HG03097 (cell line): ENCODE results near the gene SAG.
A peak's percentile ranks its signal among the peaks of the same experiment; 100 is the strongest.

Experiments used
- ATAC-seq: cut with Tn5 transposase; IDR thresholded peaks from one replicate; pipeline ENCODE4 v1.9.1; 2021; ENCODE audit not compliant: unreplicated experiment, low FRiP score

Gene SAG

DNA sequence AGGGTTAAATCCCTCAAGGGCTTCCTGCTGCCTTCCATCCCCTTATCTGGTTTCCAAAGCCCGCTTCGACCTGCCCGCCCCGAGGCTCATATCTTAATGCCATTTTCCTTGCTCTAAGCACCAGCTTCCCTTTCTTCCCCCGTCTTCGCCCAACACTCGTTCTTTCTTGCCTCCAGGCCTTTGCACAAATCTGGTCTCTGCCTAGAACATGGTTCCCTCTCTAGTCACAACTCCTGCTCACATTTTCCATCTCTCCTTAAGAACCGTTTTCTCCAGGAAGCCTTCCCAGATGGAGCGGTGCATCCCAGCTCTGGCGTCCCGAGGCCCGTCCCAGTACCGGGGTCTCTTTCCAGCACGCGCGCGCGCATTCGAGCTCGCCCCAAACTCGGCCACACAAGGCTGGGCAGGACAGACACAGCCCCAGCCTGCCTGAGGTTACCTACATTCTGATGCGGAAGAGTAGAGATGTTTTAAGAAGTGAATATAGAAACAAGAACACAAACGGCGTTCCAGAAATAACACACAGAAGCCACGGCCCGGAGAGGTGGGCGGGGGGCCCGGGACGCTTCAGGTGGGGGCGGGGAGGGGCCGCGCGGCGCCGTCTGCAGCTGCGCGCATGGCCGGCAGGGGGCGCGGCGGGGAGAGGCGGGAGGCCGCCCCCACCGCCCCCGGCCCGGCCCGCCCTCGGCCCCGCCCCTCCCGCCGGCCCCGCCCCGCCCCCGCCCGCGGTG, 46.3 kb downstream of the SAG start, which contains the start of gene DGKD:
DGKD (plus strand) TSS at position 726 of the 731 bp plus-strand sequence. CDS start 25 bp downstream, outside the sequence.
- peak; percentile 41 for ATAC-seq

DNA sequence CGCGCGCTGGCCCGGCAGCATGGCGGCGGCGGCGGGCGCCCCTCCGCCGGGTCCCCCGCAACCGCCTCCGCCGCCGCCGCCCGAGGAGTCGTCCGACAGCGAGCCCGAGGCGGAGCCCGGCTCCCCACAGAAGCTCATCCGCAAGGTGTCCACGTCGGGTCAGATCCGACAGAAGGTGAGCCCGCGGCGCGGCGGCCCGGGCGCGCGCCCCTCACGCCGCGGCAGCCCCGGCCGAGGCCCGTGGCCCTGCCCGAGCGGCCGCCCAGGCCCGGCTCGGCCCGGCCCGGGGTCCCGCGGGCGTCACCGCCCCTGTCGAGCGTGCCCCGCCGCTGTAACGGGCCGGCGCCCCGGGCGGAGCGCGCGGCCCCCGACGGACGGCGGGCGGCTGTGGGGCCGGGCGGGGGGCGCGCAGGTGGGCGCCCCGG, 46.9 kb downstream of the SAG start:
- no peak for ATAC-seq

DNA sequence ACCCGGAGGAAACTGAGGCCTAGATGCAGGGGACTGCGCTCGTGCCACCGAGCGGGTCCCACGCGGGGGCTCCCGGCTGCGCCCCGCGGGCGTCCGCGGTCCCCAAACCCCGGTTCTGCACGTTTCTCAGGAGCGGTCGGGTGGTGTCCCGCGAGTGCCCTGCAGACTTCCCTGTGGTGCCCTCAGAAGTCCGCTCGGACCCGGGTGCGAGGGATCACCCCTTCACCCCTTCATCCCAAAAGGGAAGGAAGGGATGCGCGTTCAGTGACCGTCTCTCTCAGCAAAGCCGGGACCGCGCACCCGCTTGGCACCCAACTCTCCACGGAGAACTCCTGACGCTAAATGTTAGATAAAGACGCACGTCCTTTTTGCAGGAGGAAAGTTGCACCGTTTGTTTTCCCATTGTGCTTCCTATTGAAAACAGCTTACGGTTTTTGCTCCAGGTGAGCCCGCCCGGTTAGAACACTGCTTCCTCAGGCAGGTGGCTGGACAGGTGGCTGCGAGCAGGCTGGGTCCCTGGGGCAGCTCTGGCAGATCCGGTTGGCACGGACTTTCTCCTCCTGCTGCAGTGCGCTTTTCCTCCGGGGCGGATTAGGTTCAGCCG, 47.5 kb downstream of the SAG start:
- no peak for ATAC-seq

DNA sequence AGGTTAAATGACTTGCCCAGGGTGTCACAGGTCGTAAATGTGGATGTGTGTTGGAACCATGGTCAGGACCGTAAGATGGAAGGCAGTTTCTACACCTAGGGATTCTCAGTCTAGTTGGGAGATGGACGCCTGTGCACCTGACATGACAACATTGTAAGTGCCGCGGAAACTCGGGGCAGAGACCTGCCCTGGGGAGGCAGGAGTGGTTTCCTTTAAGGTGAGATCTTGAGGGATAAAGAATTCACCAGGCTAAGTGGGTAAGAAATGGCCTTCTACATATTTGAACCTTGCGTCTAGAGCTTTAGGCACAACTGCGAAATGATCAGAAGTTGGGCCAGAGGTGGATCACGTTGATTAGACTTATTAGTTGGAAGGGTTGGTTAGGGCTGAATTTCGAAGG, 48.3 kb downstream of the SAG start:
- ATAC-seq, result no peak

- no peak for ATAC-seq
These were observed 49.1 kb downstream of the SAG start for GRCh38 chr2:233356546-233357308.

- ATAC-seq, result no peak
These were observed 50.7 kb downstream of the SAG start for GRCh38 chr2:233358335-233358734.

- ATAC-seq, result no peak
These were observed 51.3 kb downstream of the SAG start for GRCh38 chr2:233358947-233359346.

DNA sequence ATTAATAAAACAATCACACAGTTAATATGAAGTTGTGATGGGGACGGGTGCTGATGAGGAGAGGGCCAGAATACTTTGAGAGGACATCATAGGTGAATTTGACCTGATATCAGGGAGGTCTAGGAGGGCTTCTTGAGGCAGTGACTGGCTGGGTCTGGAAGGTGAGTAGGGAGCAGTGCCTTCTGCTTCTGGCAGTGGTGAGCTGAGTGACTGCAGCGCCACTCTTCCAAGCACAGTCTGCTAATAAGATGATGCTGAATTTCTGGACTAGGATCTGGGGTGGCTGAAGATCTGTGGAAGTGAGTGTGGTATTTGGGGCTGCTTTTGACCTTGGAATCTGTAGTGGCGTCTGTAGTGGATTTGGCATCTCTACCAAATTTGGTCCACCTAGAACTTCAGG, 52.2 kb downstream of the SAG start:
- ATAC-seq, result no peak

- no peak for ATAC-seq
These were observed 53.2 kb downstream of the SAG start for GRCh38 chr2:233360771-233361176.

DNA sequence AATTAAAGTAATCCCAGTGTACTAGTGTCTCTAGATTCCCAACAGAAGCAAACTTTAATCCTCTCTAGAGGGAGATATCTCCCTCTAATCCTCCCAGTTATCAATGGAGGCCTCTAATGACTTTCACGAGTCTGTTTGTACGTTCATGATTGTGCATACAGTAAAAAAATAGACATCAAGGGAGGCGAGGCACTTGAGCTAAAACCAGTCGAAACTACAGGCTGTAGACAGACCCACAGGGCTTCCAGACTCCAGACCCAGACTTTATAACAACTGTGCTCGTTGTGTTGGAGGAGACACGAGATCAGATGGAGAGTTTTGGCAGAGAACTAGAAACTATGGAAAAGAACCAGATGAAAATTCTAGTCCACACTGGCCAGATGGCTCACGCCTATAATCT, 53.7 kb downstream of the SAG start:
- no peak for ATAC-seq

DNA sequence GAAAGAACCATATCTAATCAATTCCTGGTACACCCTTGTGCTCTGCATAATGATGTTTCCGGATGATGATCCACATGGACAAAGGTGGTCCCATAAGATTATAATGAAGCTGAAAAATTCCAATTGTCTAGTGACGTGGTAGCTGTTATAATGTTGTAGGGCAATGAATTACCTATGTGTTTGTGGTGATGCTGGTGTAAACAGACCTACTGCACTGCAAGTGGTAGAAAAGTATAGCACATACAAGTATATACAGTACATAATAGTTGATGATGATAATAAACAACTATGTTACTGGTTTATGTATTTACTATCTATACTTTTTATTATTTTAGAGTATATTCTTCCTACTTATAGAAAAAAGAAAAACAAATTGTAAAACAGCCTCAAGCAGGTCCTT, 55.1 kb downstream of the SAG start:
- no peak for ATAC-seq

- ATAC-seq, result no peak
These were observed 56.2 kb downstream of the SAG start for GRCh38 chr2:233363744-233364235.

DNA sequence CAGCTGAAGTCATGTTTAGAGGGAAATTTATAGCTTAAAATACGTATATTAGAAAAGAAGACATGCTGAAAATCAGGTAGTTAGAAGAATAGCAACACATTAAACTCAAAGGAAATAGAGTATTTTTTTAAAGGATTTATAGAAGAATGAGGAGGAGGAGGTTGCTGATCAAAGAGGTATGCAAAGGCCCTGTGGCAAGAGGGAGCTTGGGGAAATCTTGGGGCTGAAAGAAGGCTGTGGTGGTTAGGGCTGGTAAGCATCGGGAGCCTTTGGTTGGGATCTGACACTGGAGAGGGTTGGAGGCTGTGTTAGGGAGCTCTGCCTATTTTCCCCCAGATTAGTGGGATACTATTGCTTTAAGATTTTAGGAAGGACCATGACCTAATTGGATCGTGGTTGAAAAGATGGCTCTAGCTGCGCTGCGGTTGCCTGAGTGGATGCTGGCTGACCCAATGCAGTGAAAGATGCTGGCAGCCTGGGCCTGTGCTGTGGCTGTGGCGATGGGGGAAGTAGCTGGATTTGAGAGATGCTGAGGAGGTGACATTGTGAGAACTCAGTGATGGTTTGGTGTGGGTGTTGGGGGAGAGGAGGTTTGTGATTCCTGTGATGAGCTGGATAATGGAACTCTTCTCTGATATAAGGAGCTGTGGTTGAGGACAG, 58.4 kb downstream of the SAG start:
- no peak for ATAC-seq

DNA sequence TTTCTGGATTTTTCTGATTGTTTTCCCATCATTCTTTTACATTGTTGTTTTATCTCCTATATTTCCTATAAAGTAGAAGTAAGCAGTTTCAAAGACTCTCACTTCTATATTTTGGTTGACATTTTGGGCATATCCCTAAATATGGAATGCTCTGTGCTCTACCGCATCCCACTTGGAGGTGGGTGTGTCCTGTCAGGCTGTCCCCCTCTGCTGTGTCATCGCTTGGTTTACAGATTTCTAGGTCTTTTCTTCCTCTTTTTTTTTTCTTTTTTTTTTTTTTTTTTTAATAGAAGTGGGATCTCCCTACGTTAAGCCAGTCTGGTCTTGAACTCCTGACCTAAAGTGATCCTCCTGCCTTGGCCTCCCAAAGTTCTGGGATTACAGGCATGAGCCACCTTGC, 60.0 kb downstream of the SAG start:
- ATAC-seq, result no peak

- ATAC-seq, result no peak
These were observed 61.1 kb downstream of the SAG start for GRCh38 chr2:233368756-233369155.

DNA sequence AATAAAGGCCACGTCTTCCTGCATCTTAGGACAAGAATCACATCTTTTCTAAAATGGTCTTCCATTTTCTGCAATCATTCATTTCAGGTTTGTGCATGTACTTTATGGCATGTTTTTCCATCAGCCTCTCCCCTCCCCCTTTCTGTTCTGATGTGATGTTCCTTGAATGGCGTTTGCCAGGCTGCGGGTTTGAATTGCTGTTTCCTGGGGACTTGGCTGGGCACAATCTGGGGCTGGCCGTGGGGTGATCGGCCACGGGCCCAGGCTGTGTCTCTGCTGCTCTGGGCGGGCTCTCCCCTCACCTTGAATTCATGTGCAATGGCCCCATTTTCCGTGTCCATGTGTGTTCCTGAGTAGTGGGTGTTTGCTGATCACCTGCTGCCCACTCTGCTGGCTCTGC, 61.8 kb downstream of the SAG start:
- no peak for ATAC-seq

DNA sequence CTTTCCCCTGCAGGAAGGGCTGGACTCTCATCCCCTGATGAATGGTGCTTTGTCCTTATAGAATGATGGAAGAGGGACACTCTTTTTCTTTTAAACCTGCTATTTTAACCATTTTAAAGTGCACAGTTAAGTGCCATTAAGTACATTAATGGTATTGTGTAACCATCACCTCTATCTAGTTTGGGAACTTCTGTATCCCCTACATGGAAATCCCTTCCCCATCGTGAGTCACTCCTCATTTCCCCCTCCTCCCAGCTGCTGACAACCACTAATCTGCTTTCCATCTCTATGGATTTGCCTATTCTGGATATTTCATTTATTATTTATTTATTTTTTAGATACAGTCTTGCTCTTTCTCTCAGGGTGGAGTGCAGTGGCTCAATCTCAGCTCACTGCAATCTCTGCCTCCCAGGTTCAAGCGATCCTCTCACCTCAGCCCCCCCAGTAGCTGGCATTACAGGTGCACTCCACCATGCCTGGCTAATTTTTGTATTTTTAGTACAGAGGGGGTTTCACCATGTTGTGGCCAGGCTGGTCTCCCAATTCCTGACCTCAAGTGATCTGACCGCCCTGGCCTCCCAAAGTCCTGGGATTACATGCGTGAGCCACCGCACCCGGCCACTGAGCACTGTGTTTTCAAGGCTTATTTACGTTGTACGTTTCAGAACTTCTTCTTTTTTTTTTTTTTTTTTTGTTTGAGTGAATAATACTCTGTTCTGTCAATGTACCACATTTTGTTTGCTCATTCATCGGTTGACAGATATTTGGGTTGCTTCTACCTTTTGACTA, 62.5 kb downstream of the SAG start:
- ATAC-seq, result no peak

DNA sequence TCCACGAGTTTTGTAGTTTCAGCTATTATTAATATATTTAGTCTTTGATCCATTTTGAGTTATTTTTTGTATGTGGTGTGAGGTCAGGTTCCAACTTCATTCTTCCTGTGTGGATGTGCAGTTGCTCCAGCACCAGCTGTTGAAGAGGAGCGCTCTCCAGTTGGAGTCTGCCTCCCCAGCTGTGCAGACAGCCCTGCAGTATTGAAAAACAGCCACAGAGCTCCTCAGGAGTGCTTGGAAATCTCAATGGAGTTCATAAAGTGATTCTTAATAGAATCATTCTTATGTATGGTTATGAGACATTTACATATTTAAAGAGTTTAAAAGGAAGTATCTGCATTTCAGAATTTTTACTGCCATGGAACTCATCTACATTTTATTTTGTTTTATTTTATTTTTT, 64.0 kb downstream of the SAG start:
- ATAC-seq, result no peak

GRCh38 chr2:233372855-233373254, 65.2 kb downstream of the SAG start:
- ATAC-seq, result no peak

DNA sequence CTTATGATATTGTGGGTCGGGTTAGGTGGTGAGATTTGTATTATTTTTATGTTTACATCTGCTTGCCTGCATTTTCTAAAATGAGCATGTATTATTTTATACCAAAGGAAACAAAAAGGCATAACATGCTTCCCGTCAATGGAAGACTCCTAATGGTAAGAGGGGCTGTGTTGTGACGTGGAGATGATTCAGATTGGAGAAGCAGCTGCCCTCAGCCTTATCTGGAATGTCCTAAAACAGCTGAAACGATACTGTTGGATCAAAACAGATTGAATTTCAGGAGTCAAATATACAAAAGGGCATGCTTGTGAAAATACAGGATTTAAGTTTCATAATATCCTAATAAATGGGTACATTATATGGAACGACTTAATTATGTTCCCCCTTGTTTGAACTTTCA, 65.7 kb downstream of the SAG start:
- ATAC-seq, result no peak
